Heart right ventricle (tissue), 16 donors: ENCODE measurements around the gene POLR1C. TPM values are rescaled to one million over a fixed set of nuclear protein-coding genes. Genes with fewer than 3 reads are reported as not detected.
"Not testable (repeated sequence)": the region's sequence is repeated elsewhere in the genome, so short reads cannot be mapped to it uniquely, and the experiment has no call there.

Experiments used
- ATAC-seq, 8 donors: fragments of 200-7000 bp; cut with Tn5 transposase; one replicate each; pipeline ENCODE4 v1.9.1; 2020; ENCODE audit warnings: mild to moderate bottlenecking in 8 of 8, moderate library complexity in 8 of 8, moderate number of reproducible peaks in 1 of 8
- DNase-seq, 2 donors: peaks; one replicate each; pipeline ENCODE4 v3.0.0-alpha.2; 2020
- H3K27ac ChIP-seq, 10 donors: fragments of 200-600 bp; sonication (generic) in 2 of 10; one replicate each; pipeline versions ENCODE4 v1.5.0 to v1.8.0; 2020 to 2022; ENCODE audit warnings: mild to moderate bottlenecking in 3 of 10
- H3K27me3 ChIP-seq, 7 donors: fragments of 200-600 bp; one replicate each; pipeline ENCODE4 v1.8.0; 2021 to 2022; ENCODE audit warnings: mild to moderate bottlenecking in 2 of 7
- H3K36me3 ChIP-seq, 9 donors: fragments of 200-600 bp; sonication (generic) in 1 of 9; one replicate each; pipeline versions ENCODE4 v1.5.0 to v1.8.0; 2020 to 2022; ENCODE audit warnings: mild to moderate bottlenecking in 2 of 9
- H3K4me1 ChIP-seq, 9 donors: fragments of 200-600 bp; sonication (generic) in 1 of 9; one replicate each; pipeline versions ENCODE4 v1.5.0 to v1.8.0; 2020 to 2022; ENCODE audit warnings: mild to moderate bottlenecking in 4 of 9
- H3K4me3 ChIP-seq, 10 donors: fragments of 200-600 bp; sonication (generic) in 2 of 10; one replicate each; pipeline versions ENCODE4 v1.5.0 to v1.8.0; 2020 to 2022; ENCODE audit warnings: mild to moderate bottlenecking in 7 of 10, moderate library complexity in 2 of 10
- H3K9me3 ChIP-seq, 11 donors: fragments of 200-600 bp in 10 of 11; sonication (generic) in 2 of 11; one replicate each; pipeline versions ENCODE4 v1.5.0 to v1.8.0; 2013 to 2022; ENCODE audit warnings: mild to moderate bottlenecking in 2 of 11, control low read depth in 1 of 11, moderate library complexity in 1 of 11
- CTCF ChIP-seq, 9 donors: fragments of 200-600 bp; sonication (generic) in 2 of 9; IDR thresholded peaks; one replicate each; pipeline versions ENCODE4 v1.5.0 to v1.8.0; 2021 to 2022; ENCODE audit warnings: antibody characterized with exemption in 9 of 9, mild to moderate bottlenecking in 5 of 9, moderate library complexity in 1 of 9
- WGBS, 2 donors: extraction: QIAGEN DNeasy Blood & Tissue Kit; methylation state at CpG; one replicate each; pipeline ENCODE4 v1.1.7; 2013; ENCODE audit warnings: inconsistent platforms in 1 of 2; 5-methylcytosine and 5-hydroxymethylcytosine counted together
- intact Hi-C, 10 donors: fragments of 100-400 bp; cut with DNase I; formaldehyde crosslinking; loops; one replicate each; pipeline versions ENCODE4 v1.11.1 to v1.14.2; 2022
- long read RNA-seq, 3 donors: library from polyadenylated mRNA; unstranded; transcript quantifications; one replicate each; pipeline ENCODE4 v2.0.0, GENCODE V29; 2020 to 2021
- polyA plus RNA-seq, 2 donors: library from polyadenylated mRNA; stranded (reverse); fragments of 200-250 nt; gene quantifications; one replicate each; pipeline ENCODE4 v1.2.3, GENCODE V29; 2013
- total RNA-seq, 10 donors: library from RNA; stranded (reverse); fragmentation: NEBNext Ultra II Directional in 3 of 10; extraction: Animal tissue kit (Norgen Biotek cat#: 25700) in 3 of 10; gene quantifications; one replicate each; pipeline versions ENCODE4 v1.2.1 to v1.2.4, GENCODE V29; 2021 to 2023
- donor health status: Arrhythmogenic right ventricular cardiomyopathy.
- donor health status: ischemic (EF 13 %, LVEDD 7.1; RV severe dilation, severe dysfunction).
- donor health status: healthy with polysubstance abuse.
- donor health status: DM: no; HTN: yes; CAD: no.
- donor health status: DM: no; HTN: no; CAD: no.
- donor health status: ischemic (EF 25% LVEDD 6.9; RV normal size, moderate dysfunction).
- donor health status: ischemic (EF 25% LVEDD 5.7; RV mildly dilated, moderate dysfunction).
- donor health status: healthy.
- donor health status: DM: yes; HTN: yes; CAD: no.
- donor health status: Ischemic cardiomyopathy.
- donor health status: ischemic (EF 35%, LVEDD 5.7; RV mildly dilated, moderate dysfunction).
- donor health status: nonischemic (EF 11% LVEDD 7.7; RV severe dilation, severe dysfunction).
- donor health status: DM: yes; HTN: yes; CAD: no.
- donor health status: PGD.
- donor health status: ischemic (EF 29% LVEDD 5.4; RV normal size, mild dysfunction).
- donor health status: nonischemic (EF 23%, LVEDD 6.1; RV moderate dilation, normal function).

Gene POLR1C
- 10 to 100 TPM; 10.3 to 21.9 (median 15.3) TPM for total RNA-seq
- polyA plus RNA-seq = 10 to 100 TPM; 13.9 to 35.5 TPM
- long read RNA-seq, donor 1, partial matches to known transcripts = 2 of 3 reads
- long read RNA-seq, donor 1, other reads (novel, unspliced or antisense) = 0 of 3 reads
- long read RNA-seq, donor 2, partial matches to known transcripts = 1 of 6 reads
- long read RNA-seq, donor 2, other reads (novel, unspliced or antisense) = 2 of 6 reads
- long read RNA-seq, donor 3, partial matches to known transcripts = 1 of 6 reads
- long read RNA-seq, donor 3, other reads (novel, unspliced or antisense) = 1 of 6 reads

GRCh38 chr6:43516697-43517504 is at the start of gene POLR1C, which contains the start of gene YIPF3:
POLR1C (plus strand) TSS chr6:43517089; CDS start chr6:43517110, 21 bp downstream.
YIPF3 (minus strand) TSS chr6:43516926; CDS start chr6:43516807, 119 bp downstream.
- WGBS, 2 donors = 0% methylated on average over 57 of the region's 57 CpGs
- no peaks in the 10 kb centered on the region for H3K9me3 ChIP-seq
- DNase-seq (peak; percentile 93 to 99), ATAC-seq (peak; percentile 87 to 98 (median 96))
- H3K4me3 ChIP-seq = peak within 1 kb of the TSS; percentile 68 to 98 (median 91)
- H3K36me3 ChIP-seq = peaks cover 0 to 71% (median 51%) of the 10 kb centered on the region in 9 donors
- no peak for TF ChIP-seq CTCF (IDR thresholded peaks at IDR 0.05)
- peaks cover 18 to 69% (median 60%) of the 10 kb centered on the region in 9 donors for H3K4me1 ChIP-seq
- H3K27ac ChIP-seq = peak within 1 kb of the TSS; percentile 54 to 97 (median 90)
- H3K27me3 ChIP-seq = no peaks in the 10 kb centered on the region
- intact Hi-C loops = loop anchor here in 1 of 10 donors (2.0 to 10.0 kb wide), 2 partner anchors 60 to 252 kb away; partner anchors contain the start of genes POLH and XPO5

- peaks cover 0 to 19% (median 5%) of the 10 kb centered on the region in 7 donors for H3K27me3 ChIP-seq
- ATAC-seq, H3K9me3 ChIP-seq, DNase-seq, H3K4me3 ChIP-seq, H3K36me3 ChIP-seq: not testable (repeated sequence)
- peaks cover 0 to 37% (median 5%) of the 10 kb centered on the region in 9 donors for H3K4me1 ChIP-seq
- H3K27ac ChIP-seq = peak overlapping the region in 4 of 10 donors; percentile 73 to 90 (median 80)
- intact Hi-C loops = loop anchor here in 1 of 10 donors (5.0 kb wide), 1 partner anchor 40 kb away; no protein-coding TSS in a partner anchor
- 62 to 75% methylated on average over 5 of the region's 5 CpGs for WGBS, 2 donors
These were observed 49.6 kb upstream of the POLR1C start for GRCh38 chr6:43467265-43467664.

- DNase-seq (no peak), ATAC-seq (peak; percentile 35 to 74 (median 64))
- H3K4me1 ChIP-seq = peaks cover 0 to 37% (median 5%) of the 10 kb centered on the region in 9 donors
- H3K27me3 ChIP-seq = peaks cover 0 to 17% (median 5%) of the 10 kb centered on the region in 7 donors
- intact Hi-C loops = loop anchor here in 1 of 10 donors (5.0 kb wide), 1 partner anchor 40 kb away; no protein-coding TSS in a partner anchor
- no peaks in the 10 kb centered on the region for H3K36me3 ChIP-seq
- peak overlapping the region in 6 of 10 donors; percentile 71 to 90 (median 80) for H3K27ac ChIP-seq
- TF ChIP-seq CTCF (IDR thresholded peaks at IDR 0.05) = no peak
- H3K9me3 ChIP-seq = no peaks in the 10 kb centered on the region
- 31 to 47% methylated on average over 4 of the region's 4 CpGs for WGBS, 2 donors
- H3K4me3 ChIP-seq = no peak overlapping the region
These were observed 49.1 kb upstream of the POLR1C start for GRCh38 chr6:43467752-43468151.

GRCh38 chr6:43468240-43468639 is 48.6 kb upstream of the POLR1C start:
- ATAC-seq (peak in 5 of 8 donors; percentile 18 to 58 (median 26)), DNase-seq (no peak)
- Histone ChIP-seq H3K4me1 (peaks cover 0 to 37% (median 5%) of the 10 kb centered on the region in 9 donors), H3K4me3 (no peak overlapping the region), H3K27me3 (peaks cover 0 to 12% (median 4%) of the 10 kb centered on the region in 7 donors), H3K27ac (peak overlapping the region in 7 of 10 donors; percentile 39 to 90 (median 75)), H3K36me3 (no peaks in the 10 kb centered on the region), H3K9me3 (no peaks in the 10 kb centered on the region)
- intact Hi-C loops = loop anchor here in 1 of 10 donors (5.0 kb wide), 1 partner anchor 39 kb away; no protein-coding TSS in a partner anchor
- WGBS, 2 donors = 36 to 51% methylated on average over 4 of the region's 4 CpGs
- TF ChIP-seq CTCF (IDR thresholded peaks at IDR 0.05) = no peak
